Subcutaneous adipose tissue (tissue), 4 donors: ENCODE data around the gene VPS35. TPM values are rescaled to one million over a fixed set of nuclear protein-coding genes. Genes with fewer than 3 reads are reported as not detected.

Source experiments
- total RNA-seq, 4 donors: library from RNA; depleted of rRNA; stranded (reverse); fragments of >200 nt; gene quantifications; one replicate each; pipeline ENCODE4 v1.1.0, GENCODE V29; 2016
- TF ChIP-seq, protein P1 (sequence below): fragments of 450-650 bp; IDR thresholded peaks from one replicate; pipeline ENCODE4 v1.5.1; 2016; ENCODE audit warnings: low read depth, mild to moderate bottlenecking, control low read depth, antibody characterized with exemption, moderate library complexity

Gene VPS35
- total RNA-seq, 4 donors from 2014 or later: 70.8 to 98.3 (median 92.9) TPM

DNA sequence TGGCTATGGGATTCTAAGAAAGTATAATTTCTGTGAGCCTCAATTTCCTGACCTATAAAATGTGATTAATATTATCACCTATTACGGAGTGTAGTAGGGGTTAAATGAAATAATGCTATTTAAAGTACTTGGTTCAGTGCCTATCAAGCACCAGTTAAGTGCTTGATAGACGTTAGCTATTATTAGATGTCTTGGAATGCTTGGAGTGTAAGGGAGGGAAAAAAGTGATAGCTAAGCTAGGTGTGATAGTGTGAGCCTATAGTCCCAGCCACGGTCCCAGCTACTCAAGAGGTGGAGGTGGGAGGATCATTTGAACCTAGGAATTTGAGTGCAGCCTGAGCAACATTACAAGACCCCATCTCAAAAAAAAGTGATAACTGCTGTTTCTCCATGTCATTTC is 8.0 kb upstream of the VPS35 start:
- TF ChIP-seq, protein P1, sequence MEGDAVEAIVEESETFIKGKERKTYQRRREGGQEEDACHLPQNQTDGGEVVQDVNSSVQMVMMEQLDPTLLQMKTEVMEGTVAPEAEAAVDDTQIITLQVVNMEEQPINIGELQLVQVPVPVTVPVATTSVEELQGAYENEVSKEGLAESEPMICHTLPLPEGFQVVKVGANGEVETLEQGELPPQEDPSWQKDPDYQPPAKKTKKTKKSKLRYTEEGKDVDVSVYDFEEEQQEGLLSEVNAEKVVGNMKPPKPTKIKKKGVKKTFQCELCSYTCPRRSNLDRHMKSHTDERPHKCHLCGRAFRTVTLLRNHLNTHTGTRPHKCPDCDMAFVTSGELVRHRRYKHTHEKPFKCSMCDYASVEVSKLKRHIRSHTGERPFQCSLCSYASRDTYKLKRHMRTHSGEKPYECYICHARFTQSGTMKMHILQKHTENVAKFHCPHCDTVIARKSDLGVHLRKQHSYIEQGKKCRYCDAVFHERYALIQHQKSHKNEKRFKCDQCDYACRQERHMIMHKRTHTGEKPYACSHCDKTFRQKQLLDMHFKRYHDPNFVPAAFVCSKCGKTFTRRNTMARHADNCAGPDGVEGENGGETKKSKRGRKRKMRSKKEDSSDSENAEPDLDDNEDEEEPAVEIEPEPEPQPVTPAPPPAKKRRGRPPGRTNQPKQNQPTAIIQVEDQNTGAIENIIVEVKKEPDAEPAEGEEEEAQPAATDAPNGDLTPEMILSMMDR: no peak

DNA sequence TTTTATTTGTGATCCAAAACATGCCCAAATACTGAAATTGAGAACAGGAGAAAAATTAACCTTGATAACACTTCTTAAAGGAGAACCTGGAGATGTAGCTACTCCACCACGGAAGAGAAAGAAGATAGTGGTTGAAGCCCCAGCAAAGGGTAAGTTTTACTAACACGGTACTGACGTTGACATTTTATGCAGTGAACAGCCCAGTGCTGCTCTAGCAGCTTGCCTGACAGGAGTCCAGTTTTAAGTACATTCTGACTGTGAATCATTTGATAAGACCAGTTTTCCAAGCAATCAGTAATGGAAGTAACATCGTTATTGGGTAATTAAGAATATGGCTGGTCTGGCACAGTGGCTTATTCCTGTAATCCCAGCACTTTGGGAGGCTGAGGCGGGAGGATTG is 7.0 kb upstream of the VPS35 start:
- TF ChIP-seq, protein P1: no peak

- TF ChIP-seq, protein P1: no peak
These were observed 4.6 kb upstream of the VPS35 start for GRCh38 chr16:46693598-46693997.

DNA sequence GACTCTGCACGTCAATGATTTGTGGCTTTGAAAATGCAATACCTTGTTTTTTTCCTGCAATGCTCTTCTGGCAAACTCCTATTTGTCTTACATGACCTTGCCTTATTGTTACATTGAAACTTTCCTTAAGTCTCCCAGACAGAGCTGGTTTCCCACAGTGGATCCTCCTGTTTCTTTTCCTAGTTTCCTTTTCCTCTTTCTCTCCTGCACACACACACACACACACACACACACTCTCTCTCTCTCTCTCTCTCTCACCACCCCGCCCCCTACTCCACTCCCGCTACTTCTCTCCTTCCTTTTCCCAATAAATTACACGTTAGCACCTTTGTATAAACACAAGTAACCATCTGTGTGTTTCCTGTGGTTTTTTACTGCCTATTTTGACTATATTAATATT is 2.7 kb upstream of the VPS35 start:
- TF ChIP-seq, protein P1: no peak

DNA sequence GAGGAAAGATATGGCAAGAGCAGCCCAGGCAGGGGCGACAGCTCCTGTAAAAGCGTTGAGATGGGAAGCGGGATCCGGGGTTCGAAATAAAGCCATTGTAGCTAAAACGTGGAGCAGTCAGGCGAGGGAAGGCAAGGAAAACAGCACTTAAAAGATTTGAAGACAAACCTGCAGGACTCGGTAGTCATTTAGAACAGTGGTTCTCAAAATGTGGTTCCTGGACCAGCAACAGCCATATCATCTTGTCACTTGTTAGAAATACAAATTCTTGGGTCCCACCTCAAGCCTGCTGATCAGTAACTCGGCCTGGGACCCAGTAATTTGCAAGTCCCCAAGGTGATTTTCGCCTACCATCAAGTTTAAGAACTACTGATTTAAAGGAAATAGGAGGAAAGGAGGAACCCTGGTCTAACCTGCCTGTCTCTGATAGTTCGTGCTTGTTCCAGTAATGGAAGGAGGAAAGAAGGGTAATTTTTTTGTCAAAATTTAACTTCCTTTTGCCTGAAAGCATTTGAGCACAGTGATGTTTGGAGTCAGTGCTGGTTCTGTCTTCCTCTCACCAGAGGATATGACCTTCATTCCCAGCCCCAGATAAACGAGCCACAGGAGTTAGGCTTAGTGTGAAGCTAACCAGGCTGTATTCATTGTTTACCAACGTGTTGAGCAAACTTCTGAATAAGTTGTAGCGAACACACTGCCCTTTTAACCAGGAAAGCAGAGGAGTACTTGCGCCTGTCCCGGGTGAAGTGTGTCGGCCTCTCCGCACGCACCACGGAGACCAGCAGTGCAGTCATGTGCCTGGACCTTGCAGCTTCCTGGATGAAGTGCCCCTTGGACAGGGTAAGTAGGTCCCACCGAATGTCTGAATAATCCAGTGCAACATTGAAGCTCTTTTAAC is 1.6 kb upstream of the VPS35 start:
- TF ChIP-seq, protein P1: no peak

- TF ChIP-seq, protein P1: no peak
These were observed 645 bp upstream of the VPS35 start, which contains the start of gene ORC6 for GRCh38 chr16:46689365-46690280. TSS of gene ORC6 (plus strand) at chr16:46689659. CDS start at chr16:46689706, 47 bp downstream.
